Endothelial cell of umbilical vein (primary cell): ENCODE data around the gene ZBTB20. TPM values are rescaled to one million over a fixed set of nuclear protein-coding genes. Genes with fewer than 3 reads are reported as not detected.

Experiments used
- BruUV-seq: library from RNA; stranded (reverse); fragments of 400-500 nt; replicated peaks from 2 replicates; lab custom pipeline; 2021; lab: Mats Ljungman, UMichigan
- CTCF ChIA-PET: fragments of 300-600, 350-600 bp; sonication (Branson Sonifier 250); formaldehyde crosslinking; loops from one replicate; lab custom pipeline; 2021; ENCODE audit warnings: antibody characterized with exemption, inconsistent platforms; lab: Charles Lee
- POLR2A ChIA-PET: fragments of 300-600, 350-600 bp; sonication (Branson Sonifier 250); formaldehyde crosslinking; loops from one replicate; lab custom pipeline; 2021; ENCODE audit warnings: antibody characterized with exemption, inconsistent platforms; lab: Charles Lee
- DNase-seq: peaks from one replicate; pipeline ENCODE4 v3.0.0-alpha.2; 2011; ENCODE audit warnings: low read depth, low spot score
- FAIRE-seq: peaks from 2 replicates; lab custom pipeline; 2011; peaks lifted over from hg19 to GRCh38; lab: Jason Lieb, UNC
- H2AFZ ChIP-seq: 2 replicates; pipeline ENCODE4 v1.6.0; 2012; ENCODE audit warnings: low read depth, low read length, control low read depth, inconsistent platforms
- H3K27ac ChIP-seq: 2 replicates; pipeline ENCODE4 v1.5.1; 2011; ENCODE audit warnings: low read depth, mild to moderate bottlenecking, control low read depth, low read length, moderate library complexity; ENCODE audit not compliant: insufficient read depth
- H3K27me3 ChIP-seq, 2 experiments: 2 replicates each; pipeline versions ENCODE4 v1.6.0 to v1.6.1; 2011; ENCODE audit warnings: low read length in 2 of 2, mixed read lengths in 1 of 2; ENCODE audit not compliant: control insufficient read depth in 2 of 2, insufficient read depth in 2 of 2
- H3K36me3 ChIP-seq, 2 experiments: 2 replicates in 1 of 2; 3 replicates in 1 of 2; pipeline ENCODE4 v1.5.1; 2011; ENCODE audit warnings: low read length in 2 of 2, mild to moderate bottlenecking in 1 of 2, moderate library complexity in 1 of 2; ENCODE audit not compliant: control insufficient read depth in 2 of 2, insufficient read depth in 2 of 2; ENCODE audit errors: extremely low read depth in 1 of 2
- H3K4me1 ChIP-seq: 3 replicates; pipeline ENCODE4 v1.5.1; 2011; ENCODE audit warnings: mild to moderate bottlenecking, low read length; ENCODE audit not compliant: control insufficient read depth, insufficient read depth; ENCODE audit errors: extremely low read depth
- H3K4me2 ChIP-seq: 2 replicates; pipeline ENCODE4 v1.6.1; 2011; ENCODE audit warnings: low read length, control low read depth, mixed read lengths; ENCODE audit not compliant: insufficient read depth
- H3K4me3 ChIP-seq, 3 experiments: fragments of 200-600 bp in 1 of 3; sonication (generic), shearing (Covaris generic) in 1 of 3; replicated peaks in 1 of 3; 2 replicates each; pipeline ENCODE4 v1.5.1; 2011 to 2016; ENCODE audit warnings: control low read depth in 3 of 3, low read length in 3 of 3, mild to moderate bottlenecking in 2 of 3, inconsistent platforms in 1 of 3, low read depth in 1 of 3, moderate library complexity in 1 of 3; ENCODE audit not compliant: insufficient read depth in 1 of 3
- H3K79me2 ChIP-seq: 2 replicates; pipeline ENCODE4 v1.6.0; 2012; ENCODE audit warnings: low read length, inconsistent platforms; ENCODE audit not compliant: control insufficient read depth, insufficient read depth
- H3K9ac ChIP-seq: replicated peaks from 2 replicates; pipeline ENCODE3; 2011; ENCODE audit warnings: low read length, control low read depth; ENCODE audit not compliant: insufficient read depth; ENCODE audit errors: extremely low read depth
- H3K9me1 ChIP-seq: replicated peaks from 3 replicates; pipeline ENCODE4 v1.6.0; 2011; ENCODE audit warnings: mild to moderate bottlenecking, low read length; ENCODE audit not compliant: control insufficient read depth, insufficient read depth; ENCODE audit errors: extremely low read depth
- H3K9me3 ChIP-seq: replicated peaks from 2 replicates; pipeline ENCODE4 v1.5.1; 2012; ENCODE audit warnings: low read length, inconsistent platforms; ENCODE audit not compliant: control insufficient read depth, insufficient read depth
- H4K20me1 ChIP-seq: replicated peaks from 2 replicates; pipeline ENCODE3; 2011; ENCODE audit warnings: mild to moderate bottlenecking, low read length; ENCODE audit not compliant: control insufficient read depth, insufficient read depth; ENCODE audit errors: extremely low read depth
- CTCF ChIP-seq, 2 donors: IDR thresholded peaks; 1 replicate in 1 of 2; 2 replicates in 1 of 2; pipeline ENCODE4 v1.5.1; 2011; ENCODE audit warnings: low read length in 2 of 2, mild to moderate bottlenecking in 2 of 2, moderate library complexity in 2 of 2, control low read depth in 1 of 2, inconsistent platforms in 1 of 2, low read depth in 1 of 2; ENCODE audit not compliant: insufficient read depth in 1 of 2; ENCODE audit errors: extremely low read depth in 1 of 2
- EZH2 ChIP-seq: IDR thresholded peaks from 2 replicates; pipeline ENCODE4 v1.6.1; 2012; ENCODE audit warnings: borderline replicate concordance, low read depth, mild to moderate bottlenecking, moderate library complexity, low read length, inconsistent platforms; ENCODE audit not compliant: severe bottlenecking
- FOS ChIP-seq: IDR thresholded peaks from 2 replicates; pipeline ENCODE4 v1.6.1; 2011; ENCODE audit warnings: mild to moderate bottlenecking, low read length, moderate library complexity, borderline replicate concordance; ENCODE audit not compliant: insufficient read depth
- GATA2 ChIP-seq: IDR thresholded peaks from 2 replicates; pipeline ENCODE4 v1.7.0; 2011; ENCODE audit warnings: low read depth, mild to moderate bottlenecking, moderate library complexity, mixed read lengths, low read length; ENCODE audit not compliant: insufficient read length, insufficient read depth
- JUN ChIP-seq: IDR thresholded peaks from 2 replicates; pipeline ENCODE4 v1.6.1; 2011; ENCODE audit warnings: borderline replicate concordance, low read depth; ENCODE audit not compliant: insufficient read length, insufficient read depth
- MAX ChIP-seq: IDR thresholded peaks from 2 replicates; pipeline ENCODE4 v1.6.1; 2011; ENCODE audit not compliant: insufficient read depth, insufficient read length
- MYC ChIP-seq: IDR thresholded peaks from one replicate; pipeline ENCODE4 v1.6.1; 2011; ENCODE audit warnings: mild to moderate bottlenecking, low read depth, low read length
- POLR2A ChIP-seq: IDR thresholded peaks from 2 replicates; pipeline ENCODE4 v1.6.1; 2012; ENCODE audit warnings: low read depth, mild to moderate bottlenecking, control low read depth, low read length
- POLR2AphosphoS5 ChIP-seq: IDR thresholded peaks from 2 replicates; pipeline ENCODE4 v1.6.1; 2012; ENCODE audit warnings: low read depth, mild to moderate bottlenecking, control low read depth, low read length, moderate library complexity; ENCODE audit not compliant: insufficient read depth
- dilution Hi-C: fragments of 300-500 bp; cut with MboI; formaldehyde crosslinking; loops from one replicate; pipeline ENCODE4 v1.15.0; 2019; ENCODE audit warnings: low sequenced_read_pairs; ENCODE audit not compliant: extremely low pct_ligation_motif_present
- intact Hi-C: fragments of 100-400 bp; cut with micrococcal nuclease; formaldehyde crosslinking; loops from one replicate; pipeline ENCODE4 v1.10.0; 2022
- polyA plus RNA-seq, 4 experiments: library from polyadenylated mRNA; depleted of rRNA in 3 of 4; stranded (reverse) in 3 of 4; unstranded in 1 of 4; fragments of >200 nt; gene quantifications; 2 replicates each; pipeline versions ENCODE4 v1.2.1 to v1.2.3, GENCODE V29; 2011 to 2012; ENCODE audit warnings: missing spikeins in 1 of 4
- total RNA-seq: library from RNA; stranded (reverse); gene quantifications from 2 replicates; pipeline ENCODE4 v1.2.3, GENCODE V29; 2021

ZBTB20 gene
- total and polyA plus RNA-seq, 2 donors (not counting 3 experiments of a cell fraction or from before 2014, with no cell fraction given), result 2.1 to 20.5 TPM

- FAIRE-seq (no peak), DNase-seq (no peak)
- H3K9me1 ChIP-seq, result no peaks in the 10 kb centered on the region
- BruUV-seq, result no TSS peak
- no peak overlapping the region for H3K4me2 ChIP-seq
- no peak overlapping the region for H3K4me3 ChIP-seq
- H3K79me2 ChIP-seq, result no peaks in the 10 kb centered on the region
- H3K4me1 ChIP-seq, result peaks cover 10% of the 10 kb centered on the region
- intact Hi-C loops, result no loop called here
- H3K9me3 ChIP-seq, result no peaks in the 10 kb centered on the region
- no peak overlapping the region for H3K27ac ChIP-seq
- TF ChIP-seq CTCF (IDR thresholded peaks at IDR 0.05; ENCODE audit: extremely low read depth in 1 of 2, insufficient read depth in 1 of 2, low read depth in 1 of 2, low read length in 2 of 2) (no peak), POLR2AphosphoS5 (no peak), MAX (no peak), FOS (no peak), MYC (no peak), EZH2 (no peak), JUN (no peak), GATA2 (no peak), POLR2A (no peak)
- CTCF ChIA-PET, result interaction anchor here (0.7 kb wide), 1 partner anchor 15 kb away, joined by 3 read pairs; no protein-coding TSS in a partner anchor
- POLR2A ChIA-PET, result no interaction called here
- no peaks in the 10 kb centered on the region for H3K27me3 ChIP-seq
- H2AFZ ChIP-seq, result no peak overlapping the region
- H3K36me3 ChIP-seq, result no peaks in the 10 kb centered on the region
- dilution Hi-C loops, result no loop called here
- H3K9ac ChIP-seq, result no peak overlapping the region
- no peaks in the 10 kb centered on the region for H4K20me1 ChIP-seq
Observed at GRCh38 chr3:114572364-114573062, 574.6 kb downstream of the ZBTB20 start.
